ENCODE data around the gene ESPNL. TPM values are rescaled to one million over a fixed set of nuclear protein-coding genes. Genes with fewer than 3 reads are reported as not detected.

ESPNL gene
- total RNA-seq, 2 experiments from 2014 or later: 0.05 TPM; not detected in 1

- CTCF ChIA-PET: interaction anchor here (0.7 kb wide), 1 partner anchor 9 kb away, joined by 3 read pairs; no protein-coding TSS in a partner anchor
- Mint-ChIP-seq H3K27ac (no peak overlapping the region), H3K36me3 (ENCODE audit: low read depth) (no peaks in the 10 kb centered on the region), H3K4me3 (no peak overlapping the region), H3K27me3 (no peaks in the 10 kb centered on the region), H3K9me3 (no peaks in the 10 kb centered on the region), H3K4me1 (no peaks in the 10 kb centered on the region)
- no peak for DNase-seq
- POLR2A ChIA-PET: no interaction called here
Observed at GRCh38 chr2:238152771-238153688, 52.9 kb downstream of the ESPNL start.

- Mint-ChIP-seq H3K27me3 (peaks cover 4% of the 10 kb centered on the region), H3K36me3 (ENCODE audit: low read depth) (no peaks in the 10 kb centered on the region), H3K27ac (no peak overlapping the region), H3K9me3 (no peaks in the 10 kb centered on the region), H3K4me3 (no peak overlapping the region), H3K4me1 (peaks cover 4% of the 10 kb centered on the region)
- ChIA-PET CTCF (no interaction called here), POLR2A (no interaction called here)
- DNase-seq: no peak
Observed at GRCh38 chr2:238154570-238154969, 54.4 kb downstream of the ESPNL start.

- H3K36me3 Mint-ChIP-seq (ENCODE audit: low read depth): no peaks in the 10 kb centered on the region
- H3K4me1 Mint-ChIP-seq: peaks cover 5% of the 10 kb centered on the region
- peaks cover 8% of the 10 kb centered on the region for H3K27me3 Mint-ChIP-seq
- no peak for DNase-seq
- H3K4me3 Mint-ChIP-seq: no peak overlapping the region
- no peaks in the 10 kb centered on the region for H3K9me3 Mint-ChIP-seq
- POLR2A ChIA-PET: no interaction called here
- H3K27ac Mint-ChIP-seq: no peak overlapping the region
- CTCF ChIA-PET: no interaction called here
Observed at GRCh38 chr2:238155051-238155760, 55.1 kb downstream of the ESPNL start.

GRCh38 chr2:238155761-238156694 lies 55.9 kb downstream of the ESPNL start:
- Mint-ChIP-seq H3K27ac (no peak overlapping the region), H3K27me3 (peaks cover 11% of the 10 kb centered on the region), H3K36me3 (ENCODE audit: low read depth) (no peaks in the 10 kb centered on the region), H3K4me3 (no peak overlapping the region), H3K4me1 (peaks cover 6% of the 10 kb centered on the region), H3K9me3 (no peaks in the 10 kb centered on the region)
- POLR2A ChIA-PET: no interaction called here
- CTCF ChIA-PET: no interaction called here
- DNase-seq: no peak

GRCh38 chr2:238157506-238158017 lies 57.4 kb downstream of the ESPNL start:
- CTCF ChIA-PET: no interaction called here
- no peak for DNase-seq

GRCh38 chr2:238158018-238158508 lies 57.9 kb downstream of the ESPNL start:
- peaks cover 17% of the 10 kb centered on the region for H3K27me3 Mint-ChIP-seq
- CTCF ChIA-PET: no interaction called here
- DNase-seq: no peak
- H3K9me3 Mint-ChIP-seq: no peaks in the 10 kb centered on the region
- POLR2A ChIA-PET: no interaction called here
- H3K4me3 Mint-ChIP-seq: no peak overlapping the region
- peaks cover 6% of the 10 kb centered on the region for H3K4me1 Mint-ChIP-seq
- no peak overlapping the region for H3K27ac Mint-ChIP-seq
- H3K36me3 Mint-ChIP-seq (ENCODE audit: low read depth): no peaks in the 10 kb centered on the region

More at GRCh38 chr2:238157506-238158017, 57.4 kb downstream of the ESPNL start:
- no peak overlapping the region for H3K4me3 Mint-ChIP-seq
- H3K36me3 Mint-ChIP-seq (ENCODE audit: low read depth): no peaks in the 10 kb centered on the region
- H3K4me1 Mint-ChIP-seq: peaks cover 6% of the 10 kb centered on the region
- peaks cover 15% of the 10 kb centered on the region for H3K27me3 Mint-ChIP-seq
- POLR2A ChIA-PET: no interaction called here
- H3K9me3 Mint-ChIP-seq: no peaks in the 10 kb centered on the region
- no peak overlapping the region for H3K27ac Mint-ChIP-seq

- ChIA-PET POLR2A (no interaction called here), CTCF (interaction anchor here (1.5 kb wide), 1 partner anchor 105 kb away, joined by 3 read pairs; no protein-coding TSS in a partner anchor)
- peak within 1 kb of the TSS; percentile 53 for H3K4me3 Mint-ChIP-seq
- H3K27ac Mint-ChIP-seq: peak within 1 kb of the TSS; percentile 46
- H3K27me3 Mint-ChIP-seq: peaks cover 20% of the 10 kb centered on the region
- H3K36me3 Mint-ChIP-seq (ENCODE audit: low read depth): no peaks in the 10 kb centered on the region
- H3K4me1 Mint-ChIP-seq: peaks cover 6% of the 10 kb centered on the region
- peak; percentile 47 for DNase-seq
- H3K9me3 Mint-ChIP-seq: no peaks in the 10 kb centered on the region
Observed at GRCh38 chr2:238158509-238159070, 58.5 kb downstream of the ESPNL start, which contains the start of gene ERFE. Gene ERFE, plus strand, starts transcription at chr2:238158970. Its CDS starts 38 bp downstream, at chr2:238159008.

- no peak for DNase-seq
- no peaks in the 10 kb centered on the region for H3K36me3 Mint-ChIP-seq (ENCODE audit: low read depth)
- H3K27me3 Mint-ChIP-seq: peaks cover 20% of the 10 kb centered on the region
- POLR2A ChIA-PET: no interaction called here
- H3K9me3 Mint-ChIP-seq: no peaks in the 10 kb centered on the region
- CTCF ChIA-PET: interaction anchor here (1.5 kb wide), 1 partner anchor 104 kb away, joined by 3 read pairs; no protein-coding TSS in a partner anchor
- H3K4me3 Mint-ChIP-seq: peak overlapping the region; percentile 53
- H3K4me1 Mint-ChIP-seq: peaks cover 6% of the 10 kb centered on the region
- no peak overlapping the region for H3K27ac Mint-ChIP-seq
Observed at GRCh38 chr2:238159071-238159539, 59.0 kb downstream of the ESPNL start.

GRCh38 chr2:238159661-238160205 lies 59.6 kb downstream of the ESPNL start:
- no peak for DNase-seq
- Mint-ChIP-seq H3K36me3 (ENCODE audit: low read depth) (no peaks in the 10 kb centered on the region), H3K27me3 (peaks cover 23% of the 10 kb centered on the region), H3K9me3 (no peaks in the 10 kb centered on the region), H3K4me1 (peaks cover 6% of the 10 kb centered on the region), H3K4me3 (peak overlapping the region; percentile 53), H3K27ac (peak overlapping the region; percentile 46)
- ChIA-PET POLR2A (no interaction called here), CTCF (interaction anchor here (1.5 kb wide), 1 partner anchor 104 kb away, joined by 3 read pairs; no protein-coding TSS in a partner anchor)

- H3K4me1 Mint-ChIP-seq: peaks cover 6% of the 10 kb centered on the region
- H3K27me3 Mint-ChIP-seq: peaks cover 30% of the 10 kb centered on the region
- no peak overlapping the region for H3K27ac Mint-ChIP-seq
- no peak overlapping the region for H3K4me3 Mint-ChIP-seq
- H3K36me3 Mint-ChIP-seq (ENCODE audit: low read depth): no peaks in the 10 kb centered on the region
- CTCF ChIA-PET: interaction anchor here (0.5 to 1.5 kb wide), 3 partner anchors 42 to 1351 kb away, joined by 3 read pairs; no protein-coding TSS in a partner anchor
- POLR2A ChIA-PET: no interaction called here
- DNase-seq: no peak
- no peaks in the 10 kb centered on the region for H3K9me3 Mint-ChIP-seq
Observed at GRCh38 chr2:238160206-238161129, 60.3 kb downstream of the ESPNL start.
